AG09309 (cell line): ENCODE measurements around the gene IFT81.

Source experiments
- DNase-seq: peaks from one replicate; pipeline ENCODE4 v3.0.0-alpha.2; 2010; ENCODE audit warnings: low read depth
- H3K4me3 ChIP-seq: 2 replicates; pipeline ENCODE4 v1.5.1; 2011; ENCODE audit warnings: mild to moderate bottlenecking, low read depth, low read length, moderate library complexity; ENCODE audit not compliant: control insufficient read depth
- TF ChIP-seq, protein P1 (sequence below): IDR thresholded peaks from 2 replicates; pipeline ENCODE4 v1.5.1; 2011; ENCODE audit warnings: mild to moderate bottlenecking, low read depth, low read length, inconsistent platforms; ENCODE audit not compliant: insufficient read depth, control insufficient read depth; ENCODE audit errors: missing control alignments

IFT81 gene

DNA sequence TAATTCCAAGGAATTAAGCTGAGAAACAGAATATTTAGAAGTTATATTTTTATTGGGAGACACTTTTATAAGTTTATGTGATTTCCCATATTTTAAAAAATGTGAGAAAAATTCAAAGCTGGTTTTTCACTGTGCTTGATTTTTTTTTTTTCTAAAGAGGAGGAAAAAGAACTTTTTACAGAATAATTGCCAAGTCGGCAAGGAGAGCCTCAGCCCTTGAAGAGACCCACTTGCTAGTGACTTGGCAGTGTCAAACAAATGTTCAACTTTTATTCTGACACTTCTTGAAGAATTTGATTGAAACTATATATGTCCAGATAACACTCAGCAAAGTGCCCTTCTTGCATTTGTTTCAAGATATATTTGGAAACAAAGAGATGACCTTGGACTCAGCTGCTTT, 104.6 kb downstream of the IFT81 start:
- TF ChIP-seq, protein P1, sequence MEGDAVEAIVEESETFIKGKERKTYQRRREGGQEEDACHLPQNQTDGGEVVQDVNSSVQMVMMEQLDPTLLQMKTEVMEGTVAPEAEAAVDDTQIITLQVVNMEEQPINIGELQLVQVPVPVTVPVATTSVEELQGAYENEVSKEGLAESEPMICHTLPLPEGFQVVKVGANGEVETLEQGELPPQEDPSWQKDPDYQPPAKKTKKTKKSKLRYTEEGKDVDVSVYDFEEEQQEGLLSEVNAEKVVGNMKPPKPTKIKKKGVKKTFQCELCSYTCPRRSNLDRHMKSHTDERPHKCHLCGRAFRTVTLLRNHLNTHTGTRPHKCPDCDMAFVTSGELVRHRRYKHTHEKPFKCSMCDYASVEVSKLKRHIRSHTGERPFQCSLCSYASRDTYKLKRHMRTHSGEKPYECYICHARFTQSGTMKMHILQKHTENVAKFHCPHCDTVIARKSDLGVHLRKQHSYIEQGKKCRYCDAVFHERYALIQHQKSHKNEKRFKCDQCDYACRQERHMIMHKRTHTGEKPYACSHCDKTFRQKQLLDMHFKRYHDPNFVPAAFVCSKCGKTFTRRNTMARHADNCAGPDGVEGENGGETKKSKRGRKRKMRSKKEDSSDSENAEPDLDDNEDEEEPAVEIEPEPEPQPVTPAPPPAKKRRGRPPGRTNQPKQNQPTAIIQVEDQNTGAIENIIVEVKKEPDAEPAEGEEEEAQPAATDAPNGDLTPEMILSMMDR, result no peak
- no peak overlapping the region for H3K4me3 ChIP-seq
- no peak for DNase-seq

DNA sequence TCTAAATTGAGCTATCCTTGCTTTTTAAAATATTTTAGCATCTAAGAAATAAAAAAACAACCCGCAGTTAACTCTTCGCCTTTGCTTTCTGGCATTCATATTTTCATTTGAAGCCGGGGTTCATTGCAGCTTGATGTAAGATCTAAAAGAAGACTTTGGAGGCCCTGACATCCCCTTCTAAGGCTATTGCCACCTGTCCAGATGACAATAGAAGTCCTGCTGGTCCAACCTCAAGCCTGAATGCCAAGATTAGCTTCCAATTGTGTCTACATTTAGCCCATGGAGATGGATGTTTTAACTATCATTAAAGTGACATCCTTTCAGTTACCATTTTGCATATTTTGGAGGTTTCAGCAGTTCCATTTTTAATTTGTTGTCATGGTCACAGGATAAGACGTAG, 105.3 kb downstream of the IFT81 start:
- TF ChIP-seq, protein P1, result no peak
- no peak for DNase-seq
- H3K4me3 ChIP-seq, result no peak overlapping the region

DNA sequence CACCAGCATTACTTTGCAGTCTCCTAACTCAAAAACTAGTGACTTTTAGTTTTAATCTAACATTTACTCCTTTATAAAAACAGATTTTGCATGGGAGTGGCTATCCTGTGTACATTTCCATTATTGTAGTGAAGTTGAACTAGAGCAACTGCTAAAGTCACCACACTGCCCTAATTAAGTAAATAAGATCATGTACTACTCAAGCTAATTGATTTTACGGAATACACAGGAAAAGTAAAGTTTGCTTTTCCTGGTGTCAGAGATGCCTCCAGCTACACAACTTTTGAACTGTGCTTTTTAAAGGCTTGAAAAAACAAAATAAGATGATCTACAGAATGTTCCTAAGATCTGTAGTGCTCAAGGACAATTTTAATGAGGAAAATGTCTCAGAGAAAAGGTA, 106.5 kb downstream of the IFT81 start:
- no peak overlapping the region for H3K4me3 ChIP-seq
- TF ChIP-seq, protein P1, result no peak
- DNase-seq, result no peak

- H3K4me3 ChIP-seq, result no peak overlapping the region
- DNase-seq, result no peak
- TF ChIP-seq, protein P1, result no peak
Measured at GRCh38 chr12:110233212-110233903, 109.2 kb downstream of the IFT81 start.

GRCh38 chr12:110234331-110234751, 110.2 kb downstream of the IFT81 start:
- DNase-seq, result no peak
- no peak overlapping the region for H3K4me3 ChIP-seq
- TF ChIP-seq, protein P1, result no peak

GRCh38 chr12:110234755-110235154, 110.6 kb downstream of the IFT81 start:
- H3K4me3 ChIP-seq, result no peak overlapping the region
- TF ChIP-seq, protein P1, result no peak
- DNase-seq, result no peak

DNA sequence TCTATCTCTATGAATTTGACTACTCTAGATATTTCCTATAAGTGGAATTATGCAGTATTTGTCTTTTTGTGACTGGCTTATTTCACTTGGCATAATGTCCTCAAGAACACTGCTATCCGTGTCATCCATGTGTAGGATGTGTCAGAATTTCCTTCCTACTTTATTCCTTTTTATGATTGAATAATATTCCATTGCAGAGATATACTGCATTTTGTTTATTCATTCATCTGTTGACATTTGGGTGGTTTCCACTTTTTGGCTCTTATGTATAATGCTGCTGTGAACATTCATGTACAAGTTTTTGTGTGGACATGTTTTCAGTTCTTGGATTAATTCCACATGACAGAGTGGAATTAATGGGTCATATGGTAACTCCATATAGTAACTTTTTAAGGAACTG, 111.2 kb downstream of the IFT81 start:
- TF ChIP-seq, protein P1, result no peak
- H3K4me3 ChIP-seq, result no peak overlapping the region
- DNase-seq, result no peak
